ENCODE results near the gene ZNF133.

DNA sequence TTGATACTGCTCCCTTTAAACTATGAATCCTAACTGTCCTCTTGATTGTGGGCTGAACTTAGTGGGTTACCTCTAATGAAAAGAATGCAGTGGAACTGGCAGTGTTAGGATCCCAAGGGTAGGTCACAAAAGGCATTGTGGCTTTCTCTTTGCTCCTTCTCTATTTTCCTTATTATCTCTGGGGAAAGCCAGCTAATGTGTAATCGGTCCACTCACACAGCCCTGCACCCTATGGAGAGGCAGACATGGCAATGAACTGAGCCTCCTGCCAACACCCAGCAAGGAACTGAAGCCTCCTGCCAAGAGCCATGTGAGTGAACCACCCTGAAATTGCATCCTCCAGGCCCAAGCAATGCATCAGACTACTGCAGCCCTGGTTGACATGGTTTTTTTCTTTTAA, 24.6 kb upstream of the ZNF133 start:
- no peak for TF ChIP-seq ZNF707 (tag by site-specific recombination; IDR thresholded peaks at IDR 0.05)
- TF ChIP-seq, protein P1, sequence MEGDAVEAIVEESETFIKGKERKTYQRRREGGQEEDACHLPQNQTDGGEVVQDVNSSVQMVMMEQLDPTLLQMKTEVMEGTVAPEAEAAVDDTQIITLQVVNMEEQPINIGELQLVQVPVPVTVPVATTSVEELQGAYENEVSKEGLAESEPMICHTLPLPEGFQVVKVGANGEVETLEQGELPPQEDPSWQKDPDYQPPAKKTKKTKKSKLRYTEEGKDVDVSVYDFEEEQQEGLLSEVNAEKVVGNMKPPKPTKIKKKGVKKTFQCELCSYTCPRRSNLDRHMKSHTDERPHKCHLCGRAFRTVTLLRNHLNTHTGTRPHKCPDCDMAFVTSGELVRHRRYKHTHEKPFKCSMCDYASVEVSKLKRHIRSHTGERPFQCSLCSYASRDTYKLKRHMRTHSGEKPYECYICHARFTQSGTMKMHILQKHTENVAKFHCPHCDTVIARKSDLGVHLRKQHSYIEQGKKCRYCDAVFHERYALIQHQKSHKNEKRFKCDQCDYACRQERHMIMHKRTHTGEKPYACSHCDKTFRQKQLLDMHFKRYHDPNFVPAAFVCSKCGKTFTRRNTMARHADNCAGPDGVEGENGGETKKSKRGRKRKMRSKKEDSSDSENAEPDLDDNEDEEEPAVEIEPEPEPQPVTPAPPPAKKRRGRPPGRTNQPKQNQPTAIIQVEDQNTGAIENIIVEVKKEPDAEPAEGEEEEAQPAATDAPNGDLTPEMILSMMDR (tag by site-specific recombination; IDR thresholded peaks at IDR 0.05): no peak
- TF ChIP-seq ZBTB21 (tag by site-specific recombination; IDR thresholded peaks at IDR 0.05): no peak
- TF ChIP-seq ZNF704 (tag by site-specific recombination; IDR thresholded peaks at IDR 0.05): no peak
- no peak for TF ChIP-seq ZNF24 (tag by site-specific recombination; IDR thresholded peaks at IDR 0.05)
- TF ChIP-seq ZNF148 (tag by site-specific recombination; IDR thresholded peaks at IDR 0.05; ENCODE audit: borderline replicate concordance): no peak
- TF ChIP-seq, protein P2, sequence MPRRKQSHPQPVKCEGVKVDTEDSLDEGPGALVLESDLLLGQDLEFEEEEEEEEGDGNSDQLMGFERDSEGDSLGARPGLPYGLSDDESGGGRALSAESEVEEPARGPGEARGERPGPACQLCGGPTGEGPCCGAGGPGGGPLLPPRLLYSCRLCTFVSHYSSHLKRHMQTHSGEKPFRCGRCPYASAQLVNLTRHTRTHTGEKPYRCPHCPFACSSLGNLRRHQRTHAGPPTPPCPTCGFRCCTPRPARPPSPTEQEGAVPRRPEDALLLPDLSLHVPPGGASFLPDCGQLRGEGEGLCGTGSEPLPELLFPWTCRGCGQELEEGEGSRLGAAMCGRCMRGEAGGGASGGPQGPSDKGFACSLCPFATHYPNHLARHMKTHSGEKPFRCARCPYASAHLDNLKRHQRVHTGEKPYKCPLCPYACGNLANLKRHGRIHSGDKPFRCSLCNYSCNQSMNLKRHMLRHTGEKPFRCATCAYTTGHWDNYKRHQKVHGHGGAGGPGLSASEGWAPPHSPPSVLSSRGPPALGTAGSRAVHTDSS (tag by site-specific recombination; IDR thresholded peaks at IDR 0.05): no peak
- no peak for TF ChIP-seq KLF1 (tag by site-specific recombination; IDR thresholded peaks at IDR 0.05)
- TF ChIP-seq, protein P3, sequence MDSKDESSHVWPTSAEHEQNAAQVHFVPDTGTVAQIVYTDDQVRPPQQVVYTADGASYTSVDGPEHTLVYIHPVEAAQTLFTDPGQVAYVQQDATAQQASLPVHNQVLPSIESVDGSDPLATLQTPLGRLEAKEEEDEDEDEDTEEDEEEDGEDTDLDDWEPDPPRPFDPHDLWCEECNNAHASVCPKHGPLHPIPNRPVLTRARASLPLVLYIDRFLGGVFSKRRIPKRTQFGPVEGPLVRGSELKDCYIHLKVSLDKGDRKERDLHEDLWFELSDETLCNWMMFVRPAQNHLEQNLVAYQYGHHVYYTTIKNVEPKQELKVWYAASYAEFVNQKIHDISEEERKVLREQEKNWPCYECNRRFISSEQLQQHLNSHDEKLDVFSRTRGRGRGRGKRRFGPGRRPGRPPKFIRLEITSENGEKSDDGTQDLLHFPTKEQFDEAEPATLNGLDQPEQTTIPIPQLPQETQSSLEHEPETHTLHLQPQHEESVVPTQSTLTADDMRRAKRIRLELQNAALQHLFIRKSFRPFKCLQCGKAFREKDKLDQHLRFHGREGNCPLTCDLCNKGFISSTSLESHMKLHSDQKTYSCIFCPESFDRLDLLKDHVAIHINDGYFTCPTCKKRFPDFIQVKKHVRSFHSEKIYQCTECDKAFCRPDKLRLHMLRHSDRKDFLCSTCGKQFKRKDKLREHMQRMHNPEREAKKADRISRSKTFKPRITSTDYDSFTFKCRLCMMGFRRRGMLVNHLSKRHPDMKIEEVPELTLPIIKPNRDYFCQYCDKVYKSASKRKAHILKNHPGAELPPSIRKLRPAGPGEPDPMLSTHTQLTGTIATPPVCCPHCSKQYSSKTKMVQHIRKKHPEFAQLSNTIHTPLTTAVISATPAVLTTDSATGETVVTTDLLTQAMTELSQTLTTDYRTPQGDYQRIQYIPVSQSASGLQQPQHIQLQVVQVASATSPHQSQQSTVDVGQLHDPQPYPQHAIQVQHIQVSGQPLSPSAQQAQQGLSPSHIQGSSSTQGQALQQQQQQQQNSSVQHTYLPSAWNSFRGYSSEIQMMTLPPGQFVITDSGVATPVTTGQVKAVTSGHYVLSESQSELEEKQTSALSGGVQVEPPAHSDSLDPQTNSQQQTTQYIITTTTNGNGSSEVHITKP (tag by site-specific recombination; IDR thresholded peaks at IDR 0.05): no peak
- no peak for TF ChIP-seq ZNF558 (tag by site-specific recombination; IDR thresholded peaks at IDR 0.05)
- TF ChIP-seq ZNF280C (tag by site-specific recombination; IDR thresholded peaks at IDR 0.05): no peak
- no peak for TF ChIP-seq SCRT1 (tag by site-specific recombination; IDR thresholded peaks at IDR 0.05; ENCODE audit: borderline replicate concordance)

Data from HEK293 (cell line).